ENCODE results near the gene SGSM2.

The SGSM2 gene

GRCh38 chr17:2384439-2385127 is 47.3 kb downstream of the SGSM2 start:
- no peak overlapping the region for H3K4me3 ChIP-seq (ENCODE audit: low read length in 2 of 2)
- H3K9ac ChIP-seq (ENCODE audit: low read depth in 1 of 2, low read length in 2 of 2) = no peak overlapping the region
- peaks cover 22 to 26% of the 10 kb centered on the region in 2 donors for H3K36me3 ChIP-seq (ENCODE audit: control insufficient read depth in 2 of 2, insufficient read depth in 2 of 2, low read length in 2 of 2)
- no peaks in the 10 kb centered on the region for H3K9me3 ChIP-seq (ENCODE audit: control insufficient read depth in 2 of 2, low read length in 2 of 2)
- peaks cover 5 to 10% of the 10 kb centered on the region in 2 donors for H3K4me1 ChIP-seq (ENCODE audit: control insufficient read depth in 2 of 2, insufficient read depth in 2 of 2, low read length in 2 of 2)
- no peak overlapping the region for H3K27ac ChIP-seq (ENCODE audit: low read depth in 2 of 2, low read length in 2 of 2)
- H3K27me3 ChIP-seq (ENCODE audit: control insufficient read depth in 2 of 2, insufficient read depth in 2 of 2, low read length in 2 of 2) = no peaks in the 10 kb centered on the region

GRCh38 chr17:2385240-2386210 is 48.2 kb downstream of the SGSM2 start:
- Histone ChIP-seq H3K27ac (ENCODE audit: low read depth in 2 of 2, low read length in 2 of 2) (no peak overlapping the region), H3K4me1 (ENCODE audit: control insufficient read depth in 2 of 2, insufficient read depth in 2 of 2, low read length in 2 of 2) (peaks cover 6 to 15% of the 10 kb centered on the region in 2 donors), H3K27me3 (ENCODE audit: control insufficient read depth in 2 of 2, insufficient read depth in 2 of 2, low read length in 2 of 2) (no peaks in the 10 kb centered on the region), H3K9ac (ENCODE audit: low read depth in 1 of 2, low read length in 2 of 2) (peak overlapping the region in 1 of 2 donors; percentile 63), H3K9me3 (ENCODE audit: control insufficient read depth in 2 of 2, low read length in 2 of 2) (no peaks in the 10 kb centered on the region), H3K36me3 (ENCODE audit: control insufficient read depth in 2 of 2, insufficient read depth in 2 of 2, low read length in 2 of 2) (peaks cover 22% of the 10 kb centered on the region in 2 donors), H3K4me3 (ENCODE audit: low read length in 2 of 2) (no peak overlapping the region)

GRCh38 chr17:2386400-2387085 is 49.2 kb downstream of the SGSM2 start:
- H3K9me3 ChIP-seq (ENCODE audit: control insufficient read depth in 2 of 2, low read length in 2 of 2) = no peaks in the 10 kb centered on the region
- H3K27ac ChIP-seq (ENCODE audit: low read depth in 2 of 2, low read length in 2 of 2) = no peak overlapping the region
- peak overlapping the region in 1 of 2 donors; percentile 63 for H3K9ac ChIP-seq (ENCODE audit: low read depth in 1 of 2, low read length in 2 of 2)
- H3K27me3 ChIP-seq (ENCODE audit: control insufficient read depth in 2 of 2, insufficient read depth in 2 of 2, low read length in 2 of 2) = no peaks in the 10 kb centered on the region
- H3K4me3 ChIP-seq (ENCODE audit: low read length in 2 of 2) = no peak overlapping the region
- peaks cover 13 to 21% of the 10 kb centered on the region in 2 donors for H3K36me3 ChIP-seq (ENCODE audit: control insufficient read depth in 2 of 2, insufficient read depth in 2 of 2, low read length in 2 of 2)
- peaks cover 14 to 24% of the 10 kb centered on the region in 2 donors for H3K4me1 ChIP-seq (ENCODE audit: control insufficient read depth in 2 of 2, insufficient read depth in 2 of 2, low read length in 2 of 2)

GRCh38 chr17:2387086-2388019 is 50.1 kb downstream of the SGSM2 start:
- Histone ChIP-seq H3K27me3 (ENCODE audit: control insufficient read depth in 2 of 2, insufficient read depth in 2 of 2, low read length in 2 of 2) (no peaks in the 10 kb centered on the region), H3K9me3 (ENCODE audit: control insufficient read depth in 2 of 2, low read length in 2 of 2) (no peaks in the 10 kb centered on the region), H3K4me3 (ENCODE audit: low read length in 2 of 2) (no peak overlapping the region), H3K4me1 (ENCODE audit: control insufficient read depth in 2 of 2, insufficient read depth in 2 of 2, low read length in 2 of 2) (peaks cover 22 to 31% of the 10 kb centered on the region in 2 donors), H3K9ac (ENCODE audit: low read depth in 1 of 2, low read length in 2 of 2) (no peak overlapping the region), H3K36me3 (ENCODE audit: control insufficient read depth in 2 of 2, insufficient read depth in 2 of 2, low read length in 2 of 2) (peaks cover 13 to 21% of the 10 kb centered on the region in 2 donors), H3K27ac (ENCODE audit: low read depth in 2 of 2, low read length in 2 of 2) (no peak overlapping the region)

GRCh38 chr17:2388020-2388682 is 50.9 kb downstream of the SGSM2 start:
- H3K27ac ChIP-seq (ENCODE audit: low read depth in 2 of 2, low read length in 2 of 2) = no peak overlapping the region
- H3K9me3 ChIP-seq (ENCODE audit: control insufficient read depth in 2 of 2, low read length in 2 of 2) = no peaks in the 10 kb centered on the region
- no peak overlapping the region for H3K9ac ChIP-seq (ENCODE audit: low read depth in 1 of 2, low read length in 2 of 2)
- no peak overlapping the region for H3K4me3 ChIP-seq (ENCODE audit: low read length in 2 of 2)
- H3K27me3 ChIP-seq (ENCODE audit: control insufficient read depth in 2 of 2, insufficient read depth in 2 of 2, low read length in 2 of 2) = no peaks in the 10 kb centered on the region
- H3K4me1 ChIP-seq (ENCODE audit: control insufficient read depth in 2 of 2, insufficient read depth in 2 of 2, low read length in 2 of 2) = peaks cover 23 to 27% of the 10 kb centered on the region in 2 donors
- H3K36me3 ChIP-seq (ENCODE audit: control insufficient read depth in 2 of 2, insufficient read depth in 2 of 2, low read length in 2 of 2) = peaks cover 13 to 21% of the 10 kb centered on the region in 2 donors

GRCh38 chr17:2388683-2389055 is 51.4 kb downstream of the SGSM2 start:
- no peak overlapping the region for H3K27ac ChIP-seq (ENCODE audit: low read depth in 2 of 2, low read length in 2 of 2)
- no peaks in the 10 kb centered on the region for H3K27me3 ChIP-seq (ENCODE audit: control insufficient read depth in 2 of 2, insufficient read depth in 2 of 2, low read length in 2 of 2)
- no peak overlapping the region for H3K9ac ChIP-seq (ENCODE audit: low read depth in 1 of 2, low read length in 2 of 2)
- peaks cover 13 to 21% of the 10 kb centered on the region in 2 donors for H3K36me3 ChIP-seq (ENCODE audit: control insufficient read depth in 2 of 2, insufficient read depth in 2 of 2, low read length in 2 of 2)
- no peak overlapping the region for H3K4me3 ChIP-seq (ENCODE audit: low read length in 2 of 2)
- no peaks in the 10 kb centered on the region for H3K9me3 ChIP-seq (ENCODE audit: control insufficient read depth in 2 of 2, low read length in 2 of 2)
- H3K4me1 ChIP-seq (ENCODE audit: control insufficient read depth in 2 of 2, insufficient read depth in 2 of 2, low read length in 2 of 2) = peaks cover 23 to 25% of the 10 kb centered on the region in 2 donors

- H3K36me3 ChIP-seq (ENCODE audit: control insufficient read depth in 2 of 2, insufficient read depth in 2 of 2, low read length in 2 of 2) = peaks cover 13 to 20% of the 10 kb centered on the region in 2 donors
- H3K4me3 ChIP-seq (ENCODE audit: low read length in 2 of 2) = no peak overlapping the region
- H3K9ac ChIP-seq (ENCODE audit: low read depth in 1 of 2, low read length in 2 of 2) = peak overlapping the region in 1 of 2 donors; percentile 14
- H3K4me1 ChIP-seq (ENCODE audit: control insufficient read depth in 2 of 2, insufficient read depth in 2 of 2, low read length in 2 of 2) = peaks cover 35% of the 10 kb centered on the region in 2 donors
- no peaks in the 10 kb centered on the region for H3K9me3 ChIP-seq (ENCODE audit: control insufficient read depth in 2 of 2, low read length in 2 of 2)
- H3K27ac ChIP-seq (ENCODE audit: low read depth in 2 of 2, low read length in 2 of 2) = peak overlapping the region in 1 of 2 donors; percentile 14
- no peaks in the 10 kb centered on the region for H3K27me3 ChIP-seq (ENCODE audit: control insufficient read depth in 2 of 2, insufficient read depth in 2 of 2, low read length in 2 of 2)
These were observed 53.0 kb downstream of the SGSM2 start for GRCh38 chr17:2390199-2390836.

- Histone ChIP-seq H3K27ac (ENCODE audit: low read depth in 2 of 2, low read length in 2 of 2) (peak overlapping the region; percentile 62 to 88), H3K9me3 (ENCODE audit: control insufficient read depth in 2 of 2, low read length in 2 of 2) (no peaks in the 10 kb centered on the region), H3K9ac (ENCODE audit: low read depth in 1 of 2, low read length in 2 of 2) (peak overlapping the region; percentile 58 to 74), H3K36me3 (ENCODE audit: control insufficient read depth in 2 of 2, insufficient read depth in 2 of 2, low read length in 2 of 2) (peaks cover 7 to 10% of the 10 kb centered on the region in 2 donors), H3K27me3 (ENCODE audit: control insufficient read depth in 2 of 2, insufficient read depth in 2 of 2, low read length in 2 of 2) (no peaks in the 10 kb centered on the region), H3K4me1 (ENCODE audit: control insufficient read depth in 2 of 2, insufficient read depth in 2 of 2, low read length in 2 of 2) (peaks cover 44 to 47% of the 10 kb centered on the region in 2 donors), H3K4me3 (ENCODE audit: low read length in 2 of 2) (peak overlapping the region; percentile 61 to 81)
These were observed 54.4 kb downstream of the SGSM2 start for GRCh38 chr17:2391597-2392251.

Measured in mucosa of rectum (tissue), 2 donors.